KMS-11 (cell line): ENCODE results near the gene TANC1.

ENCODE experiments used
- H2AFZ ChIP-seq: fragments of 200-600 bp; sonication (generic); 2 replicates; pipeline ENCODE4 v1.6.1; 2016; ENCODE audit warnings: antibody characterized with exemption, mixed run types, low read depth
- H3K27ac ChIP-seq: fragments of 200-600 bp; sonication (generic); 2 replicates; pipeline ENCODE4 v1.6.1; 2016; ENCODE audit warnings: mild to moderate bottlenecking, mixed run types
- H3K27me3 ChIP-seq: fragments of 200-600 bp; sonication (generic); 2 replicates; pipeline ENCODE4 v1.6.1; 2017; ENCODE audit warnings: mild to moderate bottlenecking, low read depth, mixed run types, moderate library complexity; ENCODE audit not compliant: insufficient read depth
- H3K36me3 ChIP-seq: fragments of 200-600 bp; sonication (generic); 2 replicates; pipeline ENCODE4 v1.6.1; 2017; ENCODE audit warnings: mild to moderate bottlenecking, mixed run types; ENCODE audit not compliant: insufficient read depth
- H3K4me1 ChIP-seq: fragments of 200-600 bp; sonication (generic); 2 replicates; pipeline ENCODE4 v1.6.1; 2016; ENCODE audit warnings: mild to moderate bottlenecking, low read depth, mixed run types; ENCODE audit not compliant: poor library complexity, severe bottlenecking
- H3K4me2 ChIP-seq: fragments of 200-600 bp; sonication (generic); 2 replicates; pipeline ENCODE4 v1.7.0; 2016; ENCODE audit warnings: mild to moderate bottlenecking, mixed run types
- H3K4me3 ChIP-seq: fragments of 200-600 bp; sonication (generic); IDR thresholded peaks from 2 replicates; pipeline ENCODE4 v1.6.1; 2017; ENCODE audit warnings: low read depth, low read length, mixed read lengths; ENCODE audit not compliant: insufficient read depth
- H3K79me2 ChIP-seq: fragments of 200-600 bp; sonication (generic); 2 replicates; pipeline ENCODE4 v1.6.1; 2016; ENCODE audit warnings: low read depth, mixed run types; ENCODE audit not compliant: insufficient read depth
- H3K9ac ChIP-seq: fragments of 200-600 bp; sonication (generic); 2 replicates; pipeline ENCODE4 v1.6.1; 2016; ENCODE audit warnings: mild to moderate bottlenecking, mixed run types
- H4K20me1 ChIP-seq: fragments of 200-600 bp; sonication (generic); 2 replicates; pipeline ENCODE4 v1.6.1; 2016; ENCODE audit warnings: mild to moderate bottlenecking, mixed run types; ENCODE audit not compliant: insufficient read depth
- TF ChIP-seq, protein P1 (sequence below): fragments of 200-600 bp; sonication (generic); conservative IDR thresholded peaks from 2 replicates; pipeline ENCODE4 v1.6.1; 2017; ENCODE audit warnings: low read depth, mild to moderate bottlenecking, antibody characterized with exemption, low read length, moderate library complexity, mixed read lengths

TANC1 gene

DNA sequence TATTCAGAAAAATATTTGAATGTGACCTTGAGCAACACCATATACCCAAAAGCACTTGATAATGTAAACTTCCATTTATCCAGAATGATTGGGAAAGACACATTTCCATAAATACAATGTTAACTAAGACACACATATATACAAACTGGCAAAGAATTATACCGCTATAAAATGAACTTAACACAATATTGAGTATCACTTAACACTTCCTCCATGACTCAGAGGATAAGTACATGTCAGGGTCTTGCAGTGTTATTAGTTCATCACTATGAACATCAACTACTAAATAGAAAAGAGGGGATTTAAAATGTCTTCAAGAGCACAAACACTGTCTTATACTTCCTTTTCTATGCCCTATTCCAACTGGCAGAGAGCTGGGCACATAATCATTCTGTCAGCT, 299.5 kb downstream of the TANC1 start:
- Histone ChIP-seq H3K36me3 (no peaks in the 10 kb centered on the region), H2AFZ (no peak overlapping the region), H4K20me1 (no peaks in the 10 kb centered on the region), H3K27ac (no peak overlapping the region), H3K4me2 (no peak overlapping the region), H3K4me1 (no peaks in the 10 kb centered on the region), H3K27me3 (no peaks in the 10 kb centered on the region), H3K79me2 (no peaks in the 10 kb centered on the region), H3K4me3 (no peak overlapping the region), H3K9ac (no peak overlapping the region)
- TF ChIP-seq, protein P1, sequence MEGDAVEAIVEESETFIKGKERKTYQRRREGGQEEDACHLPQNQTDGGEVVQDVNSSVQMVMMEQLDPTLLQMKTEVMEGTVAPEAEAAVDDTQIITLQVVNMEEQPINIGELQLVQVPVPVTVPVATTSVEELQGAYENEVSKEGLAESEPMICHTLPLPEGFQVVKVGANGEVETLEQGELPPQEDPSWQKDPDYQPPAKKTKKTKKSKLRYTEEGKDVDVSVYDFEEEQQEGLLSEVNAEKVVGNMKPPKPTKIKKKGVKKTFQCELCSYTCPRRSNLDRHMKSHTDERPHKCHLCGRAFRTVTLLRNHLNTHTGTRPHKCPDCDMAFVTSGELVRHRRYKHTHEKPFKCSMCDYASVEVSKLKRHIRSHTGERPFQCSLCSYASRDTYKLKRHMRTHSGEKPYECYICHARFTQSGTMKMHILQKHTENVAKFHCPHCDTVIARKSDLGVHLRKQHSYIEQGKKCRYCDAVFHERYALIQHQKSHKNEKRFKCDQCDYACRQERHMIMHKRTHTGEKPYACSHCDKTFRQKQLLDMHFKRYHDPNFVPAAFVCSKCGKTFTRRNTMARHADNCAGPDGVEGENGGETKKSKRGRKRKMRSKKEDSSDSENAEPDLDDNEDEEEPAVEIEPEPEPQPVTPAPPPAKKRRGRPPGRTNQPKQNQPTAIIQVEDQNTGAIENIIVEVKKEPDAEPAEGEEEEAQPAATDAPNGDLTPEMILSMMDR, result no peak

DNA sequence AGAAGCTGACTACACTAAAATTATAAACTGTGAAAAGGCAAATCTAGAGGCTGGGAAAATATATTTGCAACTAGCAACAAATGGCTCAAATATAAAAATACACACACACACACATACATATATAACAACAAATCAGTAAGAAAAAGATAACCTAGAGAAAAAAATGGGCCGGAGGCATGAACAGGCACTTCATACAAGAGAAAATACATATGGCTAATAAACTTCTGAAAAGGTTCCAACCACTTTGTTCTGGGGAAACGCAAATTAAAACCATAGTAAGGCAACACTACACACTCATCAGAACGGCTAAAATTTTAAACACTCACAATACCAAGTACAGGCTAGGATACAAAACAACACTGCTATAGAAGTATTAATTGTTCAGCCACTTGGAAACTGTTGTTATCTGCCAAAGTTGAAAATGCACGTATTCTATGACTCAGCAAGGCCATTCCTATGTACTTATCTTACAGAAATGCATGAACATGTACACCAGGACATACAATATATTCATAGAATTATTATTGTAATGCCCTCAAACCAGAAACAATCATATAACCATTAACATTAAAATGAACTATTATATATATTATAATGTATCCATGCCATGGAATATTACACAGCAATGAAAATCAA, 302.4 kb downstream of the TANC1 start:
- Histone ChIP-seq H3K9ac (no peak overlapping the region), H2AFZ (no peak overlapping the region), H3K4me2 (no peak overlapping the region), H3K27me3 (no peaks in the 10 kb centered on the region), H3K36me3 (no peaks in the 10 kb centered on the region), H3K27ac (no peak overlapping the region), H3K4me3 (no peak overlapping the region), H3K79me2 (no peaks in the 10 kb centered on the region), H3K4me1 (peaks cover 12% of the 10 kb centered on the region), H4K20me1 (no peaks in the 10 kb centered on the region)
- TF ChIP-seq, protein P1, result no peak

DNA sequence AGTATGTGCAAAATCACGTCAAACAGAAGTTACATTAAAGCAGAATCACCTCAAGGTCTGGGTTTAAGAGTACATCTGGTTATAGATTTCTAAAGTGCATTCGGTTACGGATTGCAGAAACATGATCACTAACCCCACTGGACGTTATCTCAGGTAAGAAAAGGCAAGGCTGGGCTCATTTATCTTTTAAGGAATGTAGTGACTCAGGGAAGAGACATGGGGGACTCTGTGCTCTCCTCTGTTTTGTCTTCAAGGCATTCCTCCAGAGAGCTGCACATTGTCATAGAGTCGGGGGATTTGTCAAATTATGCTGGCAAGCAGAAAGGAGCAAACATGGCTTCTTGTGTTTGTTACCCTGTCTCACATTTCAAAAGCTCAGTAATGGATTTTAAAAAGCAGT, 303.7 kb downstream of the TANC1 start:
- H3K79me2 ChIP-seq, result no peaks in the 10 kb centered on the region
- H3K4me3 ChIP-seq, result no peak overlapping the region
- no peak overlapping the region for H3K9ac ChIP-seq

DNA sequence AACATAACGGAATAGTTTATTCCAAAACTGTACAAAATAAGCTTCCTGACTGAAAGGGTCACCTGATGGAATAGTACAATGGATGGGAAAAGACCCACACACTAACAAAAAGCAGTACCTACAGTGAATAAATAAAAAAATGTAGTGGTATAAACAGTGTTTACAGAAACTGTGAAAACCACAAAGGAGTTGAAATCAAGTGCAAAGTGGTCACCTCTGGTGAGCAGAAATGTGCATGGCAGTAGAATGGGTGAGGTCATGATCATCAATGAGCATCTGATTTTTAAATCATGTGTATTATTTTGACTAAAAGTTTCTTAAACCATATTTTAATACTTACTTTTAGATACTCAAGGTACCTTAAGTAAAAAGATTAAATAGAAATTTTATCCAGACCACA, 306.7 kb downstream of the TANC1 start:
- no peaks in the 10 kb centered on the region for H3K36me3 ChIP-seq
- H4K20me1 ChIP-seq, result no peaks in the 10 kb centered on the region
- no peak overlapping the region for H3K9ac ChIP-seq
- peaks cover 12% of the 10 kb centered on the region for H3K4me1 ChIP-seq
- H3K4me2 ChIP-seq, result no peak overlapping the region
- TF ChIP-seq, protein P1, result no peak
- no peak overlapping the region for H3K4me3 ChIP-seq
- H3K27me3 ChIP-seq, result no peaks in the 10 kb centered on the region
- no peak overlapping the region for H3K27ac ChIP-seq
- H3K79me2 ChIP-seq, result no peaks in the 10 kb centered on the region
- H2AFZ ChIP-seq, result no peak overlapping the region

More for the DNA sequence above, 303.7 kb downstream of the TANC1 start:
- no peak overlapping the region for H2AFZ ChIP-seq
- no peaks in the 10 kb centered on the region for H3K27me3 ChIP-seq
- peaks cover 12% of the 10 kb centered on the region for H3K4me1 ChIP-seq
- no peaks in the 10 kb centered on the region for H3K36me3 ChIP-seq
- TF ChIP-seq, protein P1, result no peak
- no peaks in the 10 kb centered on the region for H4K20me1 ChIP-seq
- no peak overlapping the region for H3K27ac ChIP-seq
- no peak overlapping the region for H3K4me2 ChIP-seq
